Endodermal cell (in vitro differentiated cells): ENCODE data around the gene DYNLL1. TPM values are rescaled to one million over a fixed set of nuclear protein-coding genes. Genes with fewer than 3 reads are reported as not detected.
"Not testable (repeated sequence)": the region's sequence is repeated elsewhere in the genome, so short reads cannot be mapped to it uniquely, and the experiment has no call there.

Experiments
- DNase-seq: peaks from one replicate; pipeline ENCODE4 v3.0.0-alpha.2; 2017
- H3K27ac ChIP-seq: 2 replicates; pipeline ENCODE4 v1.5.1; 2013; ENCODE audit warnings: mild to moderate bottlenecking, low read depth, low read length, moderate library complexity
- H3K27me3 ChIP-seq: 2 replicates; pipeline ENCODE4 v1.6.1; 2013; ENCODE audit warnings: mild to moderate bottlenecking, low read length, moderate library complexity; ENCODE audit not compliant: insufficient read depth, control insufficient read depth, poor library complexity, severe bottlenecking
- H3K36me3 ChIP-seq: 2 replicates; pipeline ENCODE4 v1.7.0; 2013; ENCODE audit warnings: mild to moderate bottlenecking, low read length, moderate library complexity; ENCODE audit not compliant: control insufficient read depth, insufficient read depth
- H3K4me1 ChIP-seq: one replicate; pipeline ENCODE4 v1.7.0; 2013; ENCODE audit warnings: low read length; ENCODE audit not compliant: control insufficient read depth, insufficient read depth
- H3K4me3 ChIP-seq: 2 replicates; pipeline ENCODE4 v1.5.1; 2013; ENCODE audit warnings: mild to moderate bottlenecking, low read length, moderate library complexity
- H3K9ac ChIP-seq: 2 replicates; pipeline ENCODE4 v1.6.1; 2013; ENCODE audit warnings: mild to moderate bottlenecking, low read length, moderate library complexity; ENCODE audit not compliant: poor library complexity, severe bottlenecking; ENCODE audit errors: extremely low read depth
- H3K9me3 ChIP-seq: 2 replicates; pipeline ENCODE4 v1.6.1; 2013; ENCODE audit warnings: mild to moderate bottlenecking, low read length, moderate library complexity; ENCODE audit not compliant: control insufficient read depth
- H3K27ac Mint-ChIP-seq: 2 replicates; pipeline ENCODE4 v1.8.0; 2020; ENCODE audit warnings: mixed read lengths
- H3K27me3 Mint-ChIP-seq: 2 replicates; pipeline ENCODE4 v1.8.0; 2021; ENCODE audit warnings: mild to moderate bottlenecking, mixed read lengths; ENCODE audit not compliant: insufficient read depth
- H3K36me3 Mint-ChIP-seq: 2 replicates; pipeline ENCODE4 v1.8.0; 2020; ENCODE audit warnings: low read depth, mixed read lengths
- H3K4me1 Mint-ChIP-seq: 2 replicates; pipeline ENCODE4 v1.8.0; 2020; ENCODE audit warnings: mixed read lengths
- H3K4me3 Mint-ChIP-seq: 2 replicates; pipeline ENCODE4 v1.8.0; 2020; ENCODE audit warnings: mild to moderate bottlenecking, moderate library complexity, mixed read lengths
- H3K9me3 Mint-ChIP-seq: 2 replicates; pipeline ENCODE4 v1.8.0; 2020; ENCODE audit warnings: mild to moderate bottlenecking, mixed read lengths
- CTCF ChIP-seq: fragments of 200-600 bp; sonication (generic); conservative IDR thresholded peaks from 2 replicates; pipeline ENCODE4 v1.5.0; 2021; ENCODE audit warnings: antibody characterized with exemption, mild to moderate bottlenecking
- WGBS, 2 experiments: methylation state at CpG; one replicate each; pipeline versions ENCODE4 v1.1.5 to v1.1.7; 2013; ENCODE audit warnings: missing lambda C conversion rate in 2 of 2, mixed read lengths in 1 of 2; ENCODE audit not compliant: insufficient coverage in 1 of 2, insufficient read length in 1 of 2; 5-methylcytosine and 5-hydroxymethylcytosine counted together
- total RNA-seq, 2 donors: library from RNA; stranded (reverse); fragmentation: NEBNext Ultra II Directional in 1 of 2; extraction: Animal tissue kit (Norgen Biotek cat#: 25700) in 1 of 2; gene quantifications; 2 replicates in 1 of 2; 3 replicates in 1 of 2; pipeline ENCODE4 v1.2.1, GENCODE V29; 2021

Gene DYNLL1
- total RNA-seq, 2 donors from 2014 or later = 326 to 424 TPM

DNA sequence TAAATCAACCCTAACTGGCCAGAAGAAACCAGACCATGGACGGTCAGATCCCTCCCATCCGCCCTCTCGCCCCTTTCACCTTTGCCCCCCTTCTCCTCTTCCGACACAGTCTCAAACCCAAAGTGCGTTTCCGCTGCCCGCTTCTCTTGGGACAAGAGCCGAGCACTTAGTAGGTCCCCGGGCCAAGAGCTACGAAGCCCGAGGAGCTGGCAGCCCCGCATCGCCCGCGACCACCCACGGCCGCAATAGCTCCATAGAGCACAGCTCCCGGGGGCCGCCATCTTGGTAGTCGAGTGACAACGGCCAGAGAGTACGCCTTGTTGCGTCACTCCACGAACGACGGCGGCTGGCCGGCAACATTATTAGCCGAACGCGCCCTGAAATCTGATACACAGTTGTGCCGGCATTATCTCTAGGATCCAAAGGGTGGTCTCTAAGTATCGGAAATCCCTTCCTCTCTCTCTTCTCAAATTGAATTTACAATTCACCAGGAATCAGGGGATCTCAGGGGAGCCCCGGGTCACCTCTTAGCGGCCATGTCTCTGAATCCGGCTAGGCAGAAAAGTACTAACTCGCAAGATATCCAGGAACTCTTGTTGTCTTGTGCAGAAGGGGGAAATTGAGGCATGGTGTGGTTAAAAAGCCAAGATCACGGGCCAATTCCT lies 33.1 kb downstream of the DYNLL1 start, which contains the start of gene COQ5:
TSS of gene COQ5 (minus strand) at position 298 of the 665 bp plus-strand sequence. CDS start at position 281, 17 bp downstream.
- TF ChIP-seq CTCF = no peak
- peak within 1 kb of the TSS; percentile 97 for H3K4me3 ChIP-seq
- H3K4me1 ChIP-seq = peaks cover 8% of the 10 kb centered on the region
- no peaks in the 10 kb centered on the region for H3K27me3 ChIP-seq
- peaks cover 8% of the 10 kb centered on the region for H3K36me3 Mint-ChIP-seq
- peak within 1 kb of the TSS; percentile 100 for H3K27ac Mint-ChIP-seq
- H3K9ac ChIP-seq = peak within 1 kb of the TSS; percentile 92
- no peaks in the 10 kb centered on the region for H3K27me3 Mint-ChIP-seq
- peak; percentile 98 for DNase-seq
- peak within 1 kb of the TSS; percentile 89 for H3K27ac ChIP-seq
- peaks cover 5% of the 10 kb centered on the region for H3K36me3 ChIP-seq
- peaks cover 12% of the 10 kb centered on the region for H3K4me1 Mint-ChIP-seq
- peak within 1 kb of the TSS; percentile 99 for H3K4me3 Mint-ChIP-seq
- H3K9me3 Mint-ChIP-seq = peaks cover under 1% of the 10 kb centered on the region
- 1 to 3% methylated on average over 22 to 38 of the region's 38 CpGs for WGBS, 2 experiments
- H3K9me3 ChIP-seq = no peaks in the 10 kb centered on the region

GRCh38 chr12:120529641-120530417 lies 33.9 kb downstream of the DYNLL1 start:
- H3K4me3 Mint-ChIP-seq = peak overlapping the region; percentile 99
- peak; percentile 40 for TF ChIP-seq CTCF
- peak overlapping the region; percentile 100 for H3K27ac Mint-ChIP-seq
- peaks cover 12% of the 10 kb centered on the region for H3K4me1 Mint-ChIP-seq
- H3K4me1 ChIP-seq = peaks cover 8% of the 10 kb centered on the region
- H3K27ac ChIP-seq = peak overlapping the region; percentile 89
- peaks cover 1% of the 10 kb centered on the region for H3K9me3 Mint-ChIP-seq
- no peaks in the 10 kb centered on the region for H3K27me3 ChIP-seq
- H3K9ac ChIP-seq = peak overlapping the region; percentile 92
- H3K4me3 ChIP-seq = peak overlapping the region; percentile 97
- H3K9me3 ChIP-seq = no peaks in the 10 kb centered on the region
- DNase-seq = peak; percentile 77
- 70% methylated on average over 14 to 19 of the region's 19 CpGs for WGBS, 2 experiments
- H3K36me3 Mint-ChIP-seq = peaks cover 5% of the 10 kb centered on the region
- H3K27me3 Mint-ChIP-seq = no peaks in the 10 kb centered on the region
- peaks cover 4% of the 10 kb centered on the region for H3K36me3 ChIP-seq

DNA sequence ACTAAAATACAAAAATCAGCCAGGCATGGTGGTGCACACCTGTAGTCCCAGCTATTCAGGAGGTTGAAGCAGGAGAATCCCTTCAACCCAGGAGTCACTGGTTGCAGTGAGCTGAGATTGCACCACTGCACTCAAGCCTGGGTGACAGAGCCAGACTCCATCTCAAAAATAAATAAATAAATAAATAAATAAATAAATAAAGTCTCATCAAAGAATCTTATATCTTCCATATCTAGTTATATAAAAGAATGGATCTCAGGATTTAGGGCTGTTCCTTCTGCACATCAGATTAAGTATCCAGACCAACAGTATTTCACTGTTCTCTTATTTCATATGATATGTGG lies 34.5 kb downstream of the DYNLL1 start:
- not testable (repeated sequence) for H3K4me3 ChIP-seq, DNase-seq, H3K9me3 ChIP-seq, H3K36me3 ChIP-seq, H3K36me3 Mint-ChIP-seq, H3K27ac Mint-ChIP-seq, H3K27me3 Mint-ChIP-seq, H3K4me3 Mint-ChIP-seq, H3K27me3 ChIP-seq, H3K4me1 ChIP-seq, H3K27ac ChIP-seq, H3K9ac ChIP-seq, H3K9me3 Mint-ChIP-seq
- peaks cover 12% of the 10 kb centered on the region for H3K4me1 Mint-ChIP-seq
